ENCODE data around the gene TRAP1.
"Not testable (repeated sequence)": the region's sequence is repeated elsewhere in the genome, so short reads cannot be mapped to it uniquely, and the experiment has no call there.

The TRAP1 gene

GRCh38 chr16:3736116-3736515, 18.8 kb upstream of the TRAP1 start:
- DNase-seq: no peak

DNA sequence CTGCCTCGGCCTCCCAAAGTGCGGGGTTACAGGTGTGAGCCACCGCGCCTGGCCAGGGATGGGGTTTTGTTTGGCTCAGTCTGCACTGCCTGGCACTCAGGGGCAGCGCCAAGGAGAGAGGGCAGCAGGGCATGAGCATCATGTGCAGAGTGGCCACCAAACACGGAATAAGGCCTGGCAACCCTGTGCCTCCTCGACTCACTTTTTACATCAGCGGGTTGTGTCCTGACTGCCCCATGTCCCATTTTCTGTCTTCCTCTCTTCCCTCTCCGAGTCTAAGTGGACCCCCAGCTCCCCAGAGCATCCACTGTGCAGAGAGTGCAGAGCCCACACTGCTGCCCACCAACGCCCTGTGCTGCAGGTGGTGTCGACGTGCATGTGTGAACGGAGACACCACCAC, 18.2 kb upstream of the TRAP1 start:
- no peak for DNase-seq

DNA sequence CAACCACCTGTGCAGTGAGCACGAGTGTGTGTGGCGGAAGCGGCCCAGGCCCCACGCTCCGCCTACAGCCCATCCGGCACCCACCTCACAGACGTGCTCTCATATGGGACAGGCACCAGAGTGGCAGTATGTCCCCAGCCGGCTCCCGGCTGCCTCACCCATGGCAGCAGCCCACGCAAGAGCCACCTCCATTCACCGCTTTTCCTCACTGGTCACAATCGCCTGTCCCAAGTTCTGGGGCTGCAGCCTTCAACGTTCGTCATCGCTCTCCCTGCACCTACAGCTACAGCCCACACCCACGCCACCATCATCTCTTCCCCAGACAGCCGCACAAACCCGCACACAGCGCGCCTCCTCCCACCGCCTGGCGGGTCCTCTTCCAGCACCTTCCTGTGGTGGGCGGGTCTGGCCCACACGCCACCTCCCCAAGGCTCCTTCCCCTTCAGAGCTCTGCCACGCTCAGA, 17.5 kb upstream of the TRAP1 start:
- DNase-seq: peak in 14 of 58 donors; percentile 5 to 45 (median 28)

GRCh38 chr16:3734084-3734757, 16.9 kb upstream of the TRAP1 start:
- DNase-seq: no peak

GRCh38 chr16:3732171-3732570, 14.8 kb upstream of the TRAP1 start:
- DNase-seq: no peak

- DNase-seq: no peak
Measured at GRCh38 chr16:3731126-3731935, 14.0 kb upstream of the TRAP1 start.

- no peak for DNase-seq
Measured at GRCh38 chr16:3730161-3731125, 13.1 kb upstream of the TRAP1 start.

GRCh38 chr16:3729161-3730112, 12.1 kb upstream of the TRAP1 start:
- no peak for DNase-seq

- DNase-seq: no peak
Measured at GRCh38 chr16:3728424-3729160, 11.3 kb upstream of the TRAP1 start.

- no peak for DNase-seq
Measured at GRCh38 chr16:3727806-3728381, 10.6 kb upstream of the TRAP1 start.

- peak in 1 of 58 donors; percentile 4 for DNase-seq
Measured at GRCh38 chr16:3726021-3726687, 8.8 kb upstream of the TRAP1 start.

- DNase-seq: no peak
Measured at GRCh38 chr16:3725276-3725675, 8.0 kb upstream of the TRAP1 start.

DNA sequence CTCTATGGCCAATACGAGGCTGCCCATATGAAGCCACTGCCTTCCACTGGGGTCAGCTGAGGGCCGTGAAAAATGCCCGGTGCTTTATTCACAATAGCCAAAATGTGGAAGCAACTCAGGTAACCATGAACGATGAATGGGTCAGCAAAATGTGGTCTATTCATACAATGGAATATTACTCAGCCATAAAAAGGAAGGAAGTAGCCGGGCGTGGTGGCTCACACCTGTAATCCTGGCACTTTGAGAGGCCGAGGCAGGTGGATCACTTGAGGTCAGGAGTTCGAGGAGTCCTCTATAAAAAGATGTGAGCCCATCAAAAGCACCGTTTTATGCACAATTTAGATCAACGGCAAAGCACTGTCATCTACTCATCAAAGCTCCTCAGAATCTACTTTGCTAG, 5.2 kb upstream of the TRAP1 start:
- no peak for DNase-seq

DNA sequence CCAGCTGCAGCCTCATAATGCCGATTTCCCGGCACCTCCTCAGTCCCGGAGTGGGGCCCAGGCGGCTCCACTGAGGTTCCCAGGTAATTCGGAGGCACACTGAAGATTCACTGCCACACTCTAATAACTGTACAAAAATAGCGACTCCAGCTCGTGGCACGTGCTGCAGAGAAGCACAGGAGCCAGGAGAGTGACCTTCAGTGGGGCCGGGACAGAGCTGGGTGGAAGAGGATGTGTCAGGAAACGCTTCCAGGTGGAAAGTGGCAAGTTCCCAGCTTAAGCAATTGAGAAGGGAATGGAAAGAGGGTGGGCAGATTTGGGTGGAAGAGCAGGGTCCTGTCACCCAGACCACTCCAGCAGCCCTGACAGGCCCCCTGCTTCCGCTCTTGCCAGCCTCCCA, 3.1 kb upstream of the TRAP1 start:
- DNase-seq: no peak

DNA sequence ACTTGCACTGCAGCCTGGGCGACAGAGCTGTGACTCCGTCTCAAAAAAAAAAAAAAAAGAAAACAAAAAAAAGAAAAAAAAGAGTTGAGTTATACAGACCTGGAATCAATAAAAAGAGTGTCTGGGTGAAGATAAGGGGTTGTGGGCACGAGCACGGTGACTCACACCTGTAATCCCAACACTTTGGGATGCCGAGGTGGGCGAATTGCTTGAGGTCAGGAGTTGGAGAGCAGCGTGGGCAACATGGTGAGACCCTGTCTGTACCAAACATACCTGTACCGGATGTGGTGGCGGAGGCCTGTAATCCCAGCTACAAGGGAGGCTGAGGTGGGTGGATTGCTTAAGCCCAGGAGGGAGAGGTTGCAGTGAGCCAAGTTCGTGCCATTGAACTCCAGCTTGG, 1.3 kb upstream of the TRAP1 start:
- DNase-seq: no peak

GRCh38 chr16:3718019-3718391, 681 bp upstream of the TRAP1 start:
- no peak for DNase-seq

- peak in 14 of 58 donors; percentile 14 to 53 (median 32) for DNase-seq
Measured at GRCh38 chr16:3716831-3717234, 491 bp downstream of the TRAP1 start.

DNA sequence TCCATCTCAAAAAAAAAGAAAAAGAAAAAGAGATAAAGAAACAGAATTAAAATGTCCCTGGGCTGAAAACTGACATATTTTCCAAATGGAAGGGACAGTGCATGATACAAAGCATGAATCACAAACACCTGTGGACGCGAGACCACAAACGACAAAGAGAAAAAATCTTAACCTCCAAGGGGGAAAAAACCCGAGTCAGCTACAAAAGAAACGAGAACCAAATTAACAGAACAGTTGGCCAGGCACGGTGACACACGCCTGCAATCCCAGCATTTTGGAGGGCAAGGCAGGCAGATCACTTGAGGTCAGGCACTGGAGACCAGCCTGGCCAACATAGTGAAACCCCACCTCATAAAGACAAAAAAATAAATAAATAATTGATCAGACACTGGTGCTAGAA, 1.9 kb downstream of the TRAP1 start:
- no peak for DNase-seq

DNA sequence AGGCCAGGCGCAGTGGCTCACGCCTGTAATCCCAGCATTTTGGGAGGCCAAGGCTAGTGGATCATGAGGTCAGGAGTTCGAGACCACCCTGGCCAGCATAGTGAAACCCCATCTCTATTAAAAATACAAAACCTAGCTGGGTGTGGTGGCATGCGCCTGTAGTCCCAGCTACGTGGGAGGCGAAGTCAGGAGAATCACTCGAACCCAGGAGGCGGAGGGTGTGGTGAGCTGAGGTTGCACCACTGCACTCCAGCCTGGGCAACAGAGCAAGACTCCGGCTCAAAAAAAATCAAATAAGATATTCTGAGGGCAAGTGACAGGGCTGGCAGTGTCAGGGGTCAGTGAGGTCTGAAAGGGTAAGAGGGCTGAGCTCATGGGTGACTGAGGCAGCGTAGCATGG, 2.9 kb downstream of the TRAP1 start:
- not testable (repeated sequence) for DNase-seq

Data from anterior cingulate cortex (tissue), 58 donors.